Endothelial cell of umbilical vein (primary cell): ENCODE measurements around the gene PLEKHH3. TPM values are rescaled to one million over a fixed set of nuclear protein-coding genes. Genes with fewer than 3 reads are reported as not detected.

Experiments
- BruUV-seq: library from RNA; stranded (reverse); fragments of 400-500 nt; replicated peaks from 2 replicates; lab custom pipeline; 2021; lab: Mats Ljungman, UMichigan
- CTCF ChIA-PET: fragments of 300-600, 350-600 bp; sonication (Branson Sonifier 250); formaldehyde crosslinking; loops from one replicate; lab custom pipeline; 2021; ENCODE audit warnings: antibody characterized with exemption, inconsistent platforms; lab: Charles Lee
- POLR2A ChIA-PET: fragments of 300-600, 350-600 bp; sonication (Branson Sonifier 250); formaldehyde crosslinking; loops from one replicate; lab custom pipeline; 2021; ENCODE audit warnings: antibody characterized with exemption, inconsistent platforms; lab: Charles Lee
- DNase-seq: peaks from one replicate; pipeline ENCODE4 v3.0.0-alpha.2; 2011; ENCODE audit warnings: low read depth, low spot score
- FAIRE-seq: peaks from 2 replicates; lab custom pipeline; 2011; peaks lifted over from hg19 to GRCh38; lab: Jason Lieb, UNC
- H2AFZ ChIP-seq: 2 replicates; pipeline ENCODE4 v1.6.0; 2012; ENCODE audit warnings: low read depth, low read length, control low read depth, inconsistent platforms
- H3K27ac ChIP-seq: 2 replicates; pipeline ENCODE4 v1.5.1; 2011; ENCODE audit warnings: low read depth, mild to moderate bottlenecking, control low read depth, low read length, moderate library complexity; ENCODE audit not compliant: insufficient read depth
- H3K27me3 ChIP-seq, 2 experiments: 2 replicates each; pipeline versions ENCODE4 v1.6.0 to v1.6.1; 2011; ENCODE audit warnings: low read length in 2 of 2, mixed read lengths in 1 of 2; ENCODE audit not compliant: control insufficient read depth in 2 of 2, insufficient read depth in 2 of 2
- H3K36me3 ChIP-seq, 2 experiments: 2 replicates in 1 of 2; 3 replicates in 1 of 2; pipeline ENCODE4 v1.5.1; 2011; ENCODE audit warnings: low read length in 2 of 2, mild to moderate bottlenecking in 1 of 2, moderate library complexity in 1 of 2; ENCODE audit not compliant: control insufficient read depth in 2 of 2, insufficient read depth in 2 of 2; ENCODE audit errors: extremely low read depth in 1 of 2
- H3K4me1 ChIP-seq: 3 replicates; pipeline ENCODE4 v1.5.1; 2011; ENCODE audit warnings: mild to moderate bottlenecking, low read length; ENCODE audit not compliant: control insufficient read depth, insufficient read depth; ENCODE audit errors: extremely low read depth
- H3K4me2 ChIP-seq: 2 replicates; pipeline ENCODE4 v1.6.1; 2011; ENCODE audit warnings: low read length, control low read depth, mixed read lengths; ENCODE audit not compliant: insufficient read depth
- H3K4me3 ChIP-seq, 3 experiments: fragments of 200-600 bp in 1 of 3; sonication (generic), shearing (Covaris generic) in 1 of 3; replicated peaks in 1 of 3; 2 replicates each; pipeline ENCODE4 v1.5.1; 2011 to 2016; ENCODE audit warnings: control low read depth in 3 of 3, low read length in 3 of 3, mild to moderate bottlenecking in 2 of 3, inconsistent platforms in 1 of 3, low read depth in 1 of 3, moderate library complexity in 1 of 3; ENCODE audit not compliant: insufficient read depth in 1 of 3
- H3K79me2 ChIP-seq: 2 replicates; pipeline ENCODE4 v1.6.0; 2012; ENCODE audit warnings: low read length, inconsistent platforms; ENCODE audit not compliant: control insufficient read depth, insufficient read depth
- H3K9ac ChIP-seq: replicated peaks from 2 replicates; pipeline ENCODE3; 2011; ENCODE audit warnings: low read length, control low read depth; ENCODE audit not compliant: insufficient read depth; ENCODE audit errors: extremely low read depth
- H3K9me1 ChIP-seq: replicated peaks from 3 replicates; pipeline ENCODE4 v1.6.0; 2011; ENCODE audit warnings: mild to moderate bottlenecking, low read length; ENCODE audit not compliant: control insufficient read depth, insufficient read depth; ENCODE audit errors: extremely low read depth
- H3K9me3 ChIP-seq: replicated peaks from 2 replicates; pipeline ENCODE4 v1.5.1; 2012; ENCODE audit warnings: low read length, inconsistent platforms; ENCODE audit not compliant: control insufficient read depth, insufficient read depth
- H4K20me1 ChIP-seq: replicated peaks from 2 replicates; pipeline ENCODE3; 2011; ENCODE audit warnings: mild to moderate bottlenecking, low read length; ENCODE audit not compliant: control insufficient read depth, insufficient read depth; ENCODE audit errors: extremely low read depth
- CTCF ChIP-seq, 2 donors: IDR thresholded peaks; 1 replicate in 1 of 2; 2 replicates in 1 of 2; pipeline ENCODE4 v1.5.1; 2011; ENCODE audit warnings: low read length in 2 of 2, mild to moderate bottlenecking in 2 of 2, moderate library complexity in 2 of 2, control low read depth in 1 of 2, inconsistent platforms in 1 of 2, low read depth in 1 of 2; ENCODE audit not compliant: insufficient read depth in 1 of 2; ENCODE audit errors: extremely low read depth in 1 of 2
- EZH2 ChIP-seq: IDR thresholded peaks from 2 replicates; pipeline ENCODE4 v1.6.1; 2012; ENCODE audit warnings: borderline replicate concordance, low read depth, mild to moderate bottlenecking, moderate library complexity, low read length, inconsistent platforms; ENCODE audit not compliant: severe bottlenecking
- FOS ChIP-seq: IDR thresholded peaks from 2 replicates; pipeline ENCODE4 v1.6.1; 2011; ENCODE audit warnings: mild to moderate bottlenecking, low read length, moderate library complexity, borderline replicate concordance; ENCODE audit not compliant: insufficient read depth
- GATA2 ChIP-seq: IDR thresholded peaks from 2 replicates; pipeline ENCODE4 v1.7.0; 2011; ENCODE audit warnings: low read depth, mild to moderate bottlenecking, moderate library complexity, mixed read lengths, low read length; ENCODE audit not compliant: insufficient read length, insufficient read depth
- JUN ChIP-seq: IDR thresholded peaks from 2 replicates; pipeline ENCODE4 v1.6.1; 2011; ENCODE audit warnings: borderline replicate concordance, low read depth; ENCODE audit not compliant: insufficient read length, insufficient read depth
- MYC ChIP-seq: IDR thresholded peaks from one replicate; pipeline ENCODE4 v1.6.1; 2011; ENCODE audit warnings: mild to moderate bottlenecking, low read depth, low read length
- POLR2A ChIP-seq: IDR thresholded peaks from 2 replicates; pipeline ENCODE4 v1.6.1; 2012; ENCODE audit warnings: low read depth, mild to moderate bottlenecking, control low read depth, low read length
- POLR2AphosphoS5 ChIP-seq: IDR thresholded peaks from 2 replicates; pipeline ENCODE4 v1.6.1; 2012; ENCODE audit warnings: low read depth, mild to moderate bottlenecking, control low read depth, low read length, moderate library complexity; ENCODE audit not compliant: insufficient read depth
- dilution Hi-C: fragments of 300-500 bp; cut with MboI; formaldehyde crosslinking; loops from one replicate; pipeline ENCODE4 v1.15.0; 2019; ENCODE audit warnings: low sequenced_read_pairs; ENCODE audit not compliant: extremely low pct_ligation_motif_present
- intact Hi-C: fragments of 100-400 bp; cut with micrococcal nuclease; formaldehyde crosslinking; loops from one replicate; pipeline ENCODE4 v1.10.0; 2022
- polyA plus RNA-seq, 4 experiments: library from polyadenylated mRNA; depleted of rRNA in 3 of 4; stranded (reverse) in 3 of 4; unstranded in 1 of 4; fragments of >200 nt; gene quantifications; 2 replicates each; pipeline versions ENCODE4 v1.2.1 to v1.2.3, GENCODE V29; 2011 to 2012; ENCODE audit warnings: missing spikeins in 1 of 4
- total RNA-seq: library from RNA; stranded (reverse); gene quantifications from 2 replicates; pipeline ENCODE4 v1.2.3, GENCODE V29; 2021
- TF ChIP-seq, protein P1 (sequence below): IDR thresholded peaks from 2 replicates; pipeline ENCODE4 v1.6.1; 2011; ENCODE audit not compliant: insufficient read depth, insufficient read length

The PLEKHH3 gene
- total and polyA plus RNA-seq, 2 donors (not counting 3 experiments of a cell fraction or from before 2014, with no cell fraction given), result 5.4 to 11.3 TPM

DNA sequence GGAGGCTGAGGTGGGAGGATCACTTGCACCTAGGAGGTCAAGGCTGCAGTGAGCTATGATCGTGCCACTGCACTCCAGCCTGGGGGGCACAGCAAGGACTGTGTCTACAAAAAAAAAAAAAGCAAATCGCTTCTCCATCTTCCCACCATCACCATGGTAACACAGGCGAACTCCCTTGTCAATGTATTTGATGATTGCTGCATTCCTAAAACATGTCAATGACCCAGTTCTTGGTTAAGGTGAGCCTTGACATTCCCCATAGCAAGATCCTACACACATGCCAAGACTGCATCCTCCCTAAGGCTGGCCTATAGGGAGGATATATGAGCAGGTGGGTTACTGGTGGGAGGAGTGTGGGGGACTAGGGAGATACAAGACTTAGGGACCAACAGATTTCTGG is 17.7 kb upstream of the PLEKHH3 start:
- dilution Hi-C loops, result no loop called here

More for the DNA sequence above, 17.7 kb upstream of the PLEKHH3 start:
- no peak overlapping the region for H3K4me2 ChIP-seq
- DNase-seq (no peak), FAIRE-seq (no peak)
- H3K79me2 ChIP-seq, result no peaks in the 10 kb centered on the region
- peaks cover 2 to 7% of the 10 kb centered on the region in 2 experiments for H3K36me3 ChIP-seq
- POLR2A ChIA-PET, result no interaction called here
- intact Hi-C loops, result no loop called here
- TF ChIP-seq EZH2 (no peak), POLR2AphosphoS5 (no peak), GATA2 (no peak), FOS (no peak), MYC (no peak), POLR2A (no peak), CTCF (IDR thresholded peaks at IDR 0.05; ENCODE audit: extremely low read depth in 1 of 2, insufficient read depth in 1 of 2, low read depth in 1 of 2, low read length in 2 of 2) (no peak), JUN (no peak)
- TF ChIP-seq, protein P1, sequence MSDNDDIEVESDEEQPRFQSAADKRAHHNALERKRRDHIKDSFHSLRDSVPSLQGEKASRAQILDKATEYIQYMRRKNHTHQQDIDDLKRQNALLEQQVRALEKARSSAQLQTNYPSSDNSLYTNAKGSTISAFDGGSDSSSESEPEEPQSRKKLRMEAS, result no peak
- CTCF ChIA-PET, result interaction anchor here (1.2 kb wide), 1 partner anchor 12 kb away, joined by 3 read pairs; no protein-coding TSS in a partner anchor
- no peak overlapping the region for H3K9ac ChIP-seq
- H3K4me3 ChIP-seq, result no peak overlapping the region
- no peaks in the 10 kb centered on the region for H3K9me3 ChIP-seq
- H3K27me3 ChIP-seq, result no peaks in the 10 kb centered on the region
- no TSS peak for BruUV-seq
- H4K20me1 ChIP-seq, result no peaks in the 10 kb centered on the region
- no peaks in the 10 kb centered on the region for H3K4me1 ChIP-seq
- H3K9me1 ChIP-seq, result no peaks in the 10 kb centered on the region
- H3K27ac ChIP-seq, result no peak overlapping the region
- H2AFZ ChIP-seq, result no peak overlapping the region
